GM23248 (cell line): ENCODE measurements around the gene CDRT15.

ENCODE experiments used
- EZH2 ChIP-seq: fragments of 200-600 bp; sonication (generic); IDR thresholded peaks from 2 replicates; pipeline ENCODE4 v1.6.1; 2018; ENCODE audit warnings: antibody characterized with exemption, mild to moderate bottlenecking; ENCODE audit not compliant: insufficient read depth, poor library complexity, severe bottlenecking
- EZH2phosphoT487 ChIP-seq: fragments of 200-600 bp; sonication (generic); IDR thresholded peaks from 2 replicates; pipeline ENCODE4 v1.6.1; 2018; ENCODE audit warnings: antibody characterized with exemption, moderate library complexity, mild to moderate bottlenecking, low read depth; ENCODE audit not compliant: insufficient read depth

DNA sequence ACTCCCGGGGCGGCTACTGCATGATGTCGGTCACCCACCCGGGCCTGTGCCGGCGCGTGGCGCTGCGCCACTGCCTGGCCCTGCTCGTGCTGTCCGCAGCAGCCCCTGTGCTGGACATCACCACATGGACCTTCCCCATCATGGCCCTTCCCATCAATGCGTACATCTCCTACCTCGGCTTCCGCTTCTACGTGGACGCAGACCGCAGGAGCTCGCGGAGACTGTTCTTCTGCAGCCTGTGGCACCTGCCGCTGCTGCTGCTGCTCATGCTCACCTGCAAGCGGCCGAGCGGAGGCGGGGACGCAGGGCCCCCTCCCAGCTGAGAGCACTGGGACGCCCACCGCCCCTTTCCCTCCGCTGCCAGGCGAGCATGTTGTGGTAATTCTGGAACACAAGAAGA, 29.8 kb downstream of the CDRT15 start:
- TF ChIP-seq EZH2, result no peak
- no peak for TF ChIP-seq EZH2phosphoT487
